GM12878 (cell line): ENCODE results near the gene TPRN. TPM values are rescaled to one million over a fixed set of nuclear protein-coding genes. Genes with fewer than 3 reads are reported as not detected.

Experiments
- ATAC-seq: fragments of 200-7000 bp; cut with Tn5 transposase; 3 replicates; pipeline ENCODE4 v1.9.1; 2020; ENCODE audit warnings: mild to moderate bottlenecking, moderate library complexity
- BruUV-seq: library from RNA; stranded (reverse); fragments of 400-500 nt; replicated peaks from 2 replicates; lab custom pipeline; 2021; lab: Mats Ljungman, UMichigan
- CTCF ChIA-PET: fragments of 300-600 bp; sonication (Branson Sonifier 250); formaldehyde crosslinking; extraction: SDS; loops from one replicate; lab custom pipeline; 2021; ENCODE audit warnings: inconsistent platforms; lab: Yijun Ruan, JAX
- POLR2A ChIA-PET: fragments of 350-600 bp; formaldehyde crosslinking; extraction: SDS; loops from one replicate; lab custom pipeline; 2021; ENCODE audit warnings: inconsistent platforms; lab: Charles Lee
- RAD21 ChIA-PET: fragments of 300-600 bp; sonication (Branson Sonifier 250); formaldehyde crosslinking; loops from one replicate; lab custom pipeline; 2023; ENCODE audit warnings: antibody characterized with exemption; ENCODE audit not compliant: unreplicated experiment; lab: Charles Lee
- SMC1A ChIA-PET: fragments of 300-600 bp; sonication (Branson Sonifier 250); formaldehyde crosslinking; loops from one replicate; lab custom pipeline; 2023; ENCODE audit not compliant: unreplicated experiment, uncharacterized antibody; lab: Charles Lee
- DNase-seq: peaks from one replicate; pipeline ENCODE4 v3.0.0-alpha.2; 2011; ENCODE audit warnings: low read depth, low spot score
- FAIRE-seq: peaks from 3 replicates; lab custom pipeline; 2011; peaks lifted over from hg19 to GRCh38; lab: Jason Lieb, UNC
- H2AFZ ChIP-seq: 2 replicates; pipeline ENCODE4 v1.6.0; 2011; ENCODE audit warnings: low read depth, low read length, control low read depth; ENCODE audit not compliant: control insufficient read depth
- H3K27ac ChIP-seq: 2 replicates; pipeline ENCODE4 v1.5.1; 2011; ENCODE audit warnings: control low read depth; ENCODE audit not compliant: control insufficient read depth, insufficient read depth
- H3K27me3 ChIP-seq, 2 experiments: replicated peaks in 1 of 2; 2 replicates each; pipeline versions ENCODE4 v1.6.0 to v1.6.1; 2011; ENCODE audit warnings: low read length in 1 of 2; ENCODE audit not compliant: control insufficient read depth in 2 of 2, insufficient read depth in 2 of 2
- H3K36me3 ChIP-seq, 2 experiments: 2 replicates each; pipeline ENCODE4 v1.5.1; 2011; ENCODE audit warnings: low read length in 1 of 2; ENCODE audit not compliant: control insufficient read depth in 2 of 2, insufficient read depth in 2 of 2
- H3K4me1 ChIP-seq: 2 replicates; pipeline ENCODE4 v1.6.1; 2011; ENCODE audit warnings: mild to moderate bottlenecking, low read length, moderate library complexity, mixed read lengths; ENCODE audit not compliant: control insufficient read depth, insufficient read depth
- H3K4me2 ChIP-seq: 2 replicates; pipeline ENCODE4 v1.6.0; 2011; ENCODE audit warnings: control low read depth; ENCODE audit not compliant: control insufficient read depth, insufficient read depth
- H3K4me3 ChIP-seq: fragments of 200-600 bp; sonication (generic); 2 replicates; pipeline ENCODE4 v1.5.1; 2016
- H3K79me2 ChIP-seq: 2 replicates; pipeline ENCODE4 v1.6.0; 2011; ENCODE audit warnings: low read length; ENCODE audit not compliant: control insufficient read depth, insufficient read depth
- H3K9ac ChIP-seq: 2 replicates; pipeline ENCODE4 v1.8.0; 2011; ENCODE audit warnings: low read length, control low read depth, mixed read lengths; ENCODE audit not compliant: control insufficient read depth, insufficient read depth
- H3K9me3 ChIP-seq: replicated peaks from 3 replicates; pipeline ENCODE4 v1.5.1; 2011; ENCODE audit warnings: mild to moderate bottlenecking, low read length; ENCODE audit not compliant: control insufficient read depth, insufficient read depth
- H4K20me1 ChIP-seq: 2 replicates; pipeline ENCODE4 v1.6.0; 2011; ENCODE audit not compliant: control insufficient read depth, insufficient read depth
- CBX3 ChIP-seq: fragments of 200-600 bp; sonication (generic); IDR thresholded peaks from 2 replicates; pipeline ENCODE4 v1.6.1; 2016; ENCODE audit warnings: low read depth, borderline replicate concordance
- EGR1 ChIP-seq, 2 experiments: IDR thresholded peaks; 1 replicate in 1 of 2; 2 replicates in 1 of 2; pipeline ENCODE4 v1.6.1; 2011 to 2012; ENCODE audit warnings: low read depth in 2 of 2, low read length in 2 of 2, borderline replicate concordance in 1 of 2, mild to moderate bottlenecking in 1 of 2, moderate library complexity in 1 of 2
- SRF ChIP-seq, 2 experiments: IDR thresholded peaks; 2 replicates each; pipeline ENCODE4 v1.6.1; 2011; ENCODE audit warnings: low read depth in 2 of 2, low read length in 2 of 2, mild to moderate bottlenecking in 1 of 2, moderate library complexity in 1 of 2
- ZNF217 ChIP-seq: fragments of 450-650 bp; IDR thresholded peaks from 2 replicates; pipeline ENCODE4 v1.6.1; 2017; ENCODE audit warnings: antibody characterized with exemption, mild to moderate bottlenecking
- WGBS: methylation state at CpG from one replicate; pipeline ENCODE4 v1.1.6; 2016; ENCODE audit warnings: low lambda C conversion rate; ENCODE audit not compliant: insufficient replicate concordance, insufficient coverage; ENCODE audit errors: missing lambda C conversion rate; 5-methylcytosine and 5-hydroxymethylcytosine counted together
- in situ Hi-C: fragments of 300-500 bp; cut with MboI; formaldehyde crosslinking; loops from 9 replicates; pipeline ENCODE4 v1.14.3; 2018; ENCODE audit warnings: mixed read lengths
- intact Hi-C: fragments of 100-400 bp; cut with micrococcal nuclease; formaldehyde crosslinking; loops from one replicate; pipeline ENCODE4 v1.14.2; 2022; ENCODE audit not compliant: unreplicated experiment
- polyA plus RNA-seq, 11 experiments: library from polyadenylated mRNA; depleted of rRNA in 4 of 11; unstranded in 6 of 11; stranded (reverse) in 5 of 11; fragments of >200 nt; fragmentation: Nextera tagmentation in 4 of 11; fragmentation: Illumina TruSeq in 1 of 11; extraction: Ambion mirVana in 4 of 11; extraction: Trizol in 1 of 11; gene quantifications; 1 replicate in 1 of 11; 2 replicates in 10 of 11; pipeline versions ENCODE4 v1.2.1 to v1.2.3, GENCODE V29; 2011 to 2016; ENCODE audit warnings: inconsistent platforms in 2 of 11, missing spikeins in 2 of 11, low read depth in 1 of 11
- total RNA-seq, 4 experiments: library from RNA; depleted of rRNA in 3 of 4; stranded (reverse); fragments of >200 nt in 3 of 4; fragmentation: Illumina TruSeq in 1 of 4; extraction: Trizol in 1 of 4; gene quantifications; 2 replicates each; pipeline versions ENCODE4 v1.2.1 to v1.2.3, GENCODE V29; 2013 to 2021
- TF ChIP-seq, protein P1 (sequence below): fragments of 450-650 bp; IDR thresholded peaks from 2 replicates; pipeline ENCODE4 v1.6.1; 2016; ENCODE audit warnings: mild to moderate bottlenecking, moderate library complexity, borderline replicate concordance
- TF ChIP-seq, protein P2 (sequence below): fragments of 450-650 bp; IDR thresholded peaks from 2 replicates; pipeline ENCODE4 v1.6.1; 2017; ENCODE audit warnings: antibody characterized with exemption, mild to moderate bottlenecking, moderate library complexity

TPRN gene
- total and polyA plus RNA-seq, 10 of the 15 experiments (the other 5 are each of a cell fraction or from before 2014, with no cell fraction given), result 0.18 to 19.5 (median 3.1) TPM

DNA sequence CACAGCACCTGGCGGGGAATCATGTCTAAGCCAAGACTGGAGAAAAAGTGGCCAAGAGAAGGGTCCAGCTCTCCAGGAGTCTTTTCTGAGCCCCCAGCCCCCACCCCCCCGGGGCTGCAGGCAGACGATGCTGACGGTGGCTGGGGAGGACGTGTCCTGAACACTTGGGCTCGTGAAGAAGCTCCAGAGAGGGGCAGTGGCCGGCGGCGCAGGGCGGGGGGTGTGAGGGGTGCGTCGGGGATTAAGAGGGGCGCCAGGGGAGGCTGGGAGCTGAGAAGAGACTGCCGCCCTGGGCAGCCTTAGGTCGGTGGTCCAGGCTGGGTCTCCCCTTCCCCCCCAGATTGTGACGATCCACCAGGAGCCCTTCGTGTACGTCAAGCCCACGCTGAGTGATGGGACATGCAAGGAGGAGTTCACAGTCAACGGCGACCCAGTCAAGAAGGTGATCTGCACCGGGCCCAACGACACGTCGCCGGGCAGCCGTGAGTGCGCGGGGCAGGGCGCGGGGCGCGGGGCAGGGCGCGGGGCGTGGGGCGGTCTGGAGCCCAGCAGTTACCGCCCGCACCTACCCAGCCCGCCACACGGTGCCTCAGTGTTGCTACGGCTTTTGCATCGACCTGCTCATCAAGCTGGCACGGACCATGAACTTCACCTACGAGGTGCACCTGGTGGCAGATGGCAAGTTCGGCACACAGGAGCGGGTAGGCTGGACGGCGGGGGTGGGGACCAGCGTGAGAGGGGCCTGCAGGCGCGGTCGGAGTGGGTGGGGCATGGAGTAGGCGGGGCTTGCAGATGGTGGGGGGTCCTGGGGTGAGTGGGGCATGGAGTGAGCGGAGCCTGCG, 39.6 kb downstream of the TPRN start (continued):
- TF ChIP-seq SRF (IDR thresholded peaks at IDR 0.05; ENCODE audit: low read depth in 2 of 2, low read length in 2 of 2) (no peak), CBX3 (no peak)

DNA sequence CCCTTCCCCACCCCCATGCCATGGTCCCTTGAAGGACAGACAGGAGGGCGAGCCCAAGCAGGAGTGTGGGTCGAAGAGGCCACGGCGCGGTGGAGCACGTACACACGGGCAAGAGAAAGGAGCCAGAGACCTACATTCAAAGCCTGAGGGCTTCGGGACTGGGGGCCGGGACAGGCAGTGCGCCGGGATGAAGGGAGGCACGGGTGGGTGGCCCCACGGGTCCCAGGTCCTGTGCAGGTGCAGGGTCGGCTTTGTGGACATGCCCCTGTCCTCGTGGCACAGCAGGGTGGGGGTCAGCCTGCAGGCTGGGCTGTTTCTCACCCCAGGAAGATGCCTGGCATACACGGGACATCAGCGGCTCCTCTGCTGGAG, 40.5 kb downstream of the TPRN start:
- RAD21 ChIA-PET, result interaction anchor here (0.5 to 1.2 kb wide), 2 partner anchors 9 to 32 kb away, joined by 3 to 11 read pairs; no protein-coding TSS in a partner anchor
- no TSS peak for BruUV-seq
- intact Hi-C loops, result no loop called here
- SMC1A ChIA-PET, result no interaction called here
- 46% methylated on average over 15 of the region's 17 CpGs for WGBS
- no peaks in the 10 kb centered on the region for H3K79me2 ChIP-seq
- CTCF ChIA-PET, result no interaction called here
- POLR2A ChIA-PET, result interaction anchor here (1.1 to 3.7 kb wide), 3 partner anchors 9 to 30 kb away, joined by 4 to 37 read pairs (median 10); partner anchors contain the start of gene LRRC26
- H3K4me3 ChIP-seq, result no peak overlapping the region
- no peak overlapping the region for H3K27ac ChIP-seq
- H3K9me3 ChIP-seq, result no peaks in the 10 kb centered on the region; the same call in 2 of the 3 replicates
- H3K9ac ChIP-seq, result no peak overlapping the region
- in situ Hi-C loops, result no loop called here
- H3K4me2 ChIP-seq, result no peak overlapping the region; the same call in 1 of the 2 replicates
- no peak overlapping the region for H2AFZ ChIP-seq
- H3K27me3 ChIP-seq, result no peaks in the 10 kb centered on the region
- no peaks in the 10 kb centered on the region for H4K20me1 ChIP-seq
- no peaks in the 10 kb centered on the region for H3K36me3 ChIP-seq
- peaks cover 28% of the 10 kb centered on the region for H3K4me1 ChIP-seq
- FAIRE-seq, result no peak
- TF ChIP-seq, protein P1, sequence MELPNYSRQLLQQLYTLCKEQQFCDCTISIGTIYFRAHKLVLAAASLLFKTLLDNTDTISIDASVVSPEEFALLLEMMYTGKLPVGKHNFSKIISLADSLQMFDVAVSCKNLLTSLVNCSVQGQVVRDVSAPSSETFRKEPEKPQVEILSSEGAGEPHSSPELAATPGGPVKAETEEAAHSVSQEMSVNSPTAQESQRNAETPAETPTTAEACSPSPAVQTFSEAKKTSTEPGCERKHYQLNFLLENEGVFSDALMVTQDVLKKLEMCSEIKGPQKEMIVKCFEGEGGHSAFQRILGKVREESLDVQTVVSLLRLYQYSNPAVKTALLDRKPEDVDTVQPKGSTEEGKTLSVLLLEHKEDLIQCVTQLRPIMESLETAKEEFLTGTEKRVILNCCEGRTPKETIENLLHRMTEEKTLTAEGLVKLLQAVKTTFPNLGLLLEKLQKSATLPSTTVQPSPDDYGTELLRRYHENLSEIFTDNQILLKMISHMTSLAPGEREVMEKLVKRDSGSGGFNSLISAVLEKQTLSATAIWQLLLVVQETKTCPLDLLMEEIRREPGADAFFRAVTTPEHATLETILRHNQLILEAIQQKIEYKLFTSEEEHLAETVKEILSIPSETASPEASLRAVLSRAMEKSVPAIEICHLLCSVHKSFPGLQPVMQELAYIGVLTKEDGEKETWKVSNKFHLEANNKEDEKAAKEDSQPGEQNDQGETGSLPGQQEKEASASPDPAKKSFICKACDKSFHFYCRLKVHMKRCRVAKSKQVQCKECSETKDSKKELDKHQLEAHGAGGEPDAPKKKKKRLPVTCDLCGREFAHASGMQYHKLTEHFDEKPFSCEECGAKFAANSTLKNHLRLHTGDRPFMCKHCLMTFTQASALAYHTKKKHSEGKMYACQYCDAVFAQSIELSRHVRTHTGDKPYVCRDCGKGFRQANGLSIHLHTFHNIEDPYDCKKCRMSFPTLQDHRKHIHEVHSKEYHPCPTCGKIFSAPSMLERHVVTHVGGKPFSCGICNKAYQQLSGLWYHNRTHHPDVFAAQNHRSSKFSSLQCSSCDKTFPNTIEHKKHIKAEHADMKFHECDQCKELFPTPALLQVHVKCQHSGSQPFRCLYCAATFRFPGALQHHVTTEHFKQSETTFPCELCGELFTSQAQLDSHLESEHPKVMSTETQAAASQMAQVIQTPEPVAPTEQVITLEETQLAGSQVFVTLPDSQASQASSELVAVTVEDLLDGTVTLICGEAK, result no peak
- TF ChIP-seq EGR1 (IDR thresholded peaks at IDR 0.05; ENCODE audit: borderline replicate concordance in 1 of 2, low read depth in 2 of 2, low read length in 2 of 2), result no peak
- TF ChIP-seq, protein P2, sequence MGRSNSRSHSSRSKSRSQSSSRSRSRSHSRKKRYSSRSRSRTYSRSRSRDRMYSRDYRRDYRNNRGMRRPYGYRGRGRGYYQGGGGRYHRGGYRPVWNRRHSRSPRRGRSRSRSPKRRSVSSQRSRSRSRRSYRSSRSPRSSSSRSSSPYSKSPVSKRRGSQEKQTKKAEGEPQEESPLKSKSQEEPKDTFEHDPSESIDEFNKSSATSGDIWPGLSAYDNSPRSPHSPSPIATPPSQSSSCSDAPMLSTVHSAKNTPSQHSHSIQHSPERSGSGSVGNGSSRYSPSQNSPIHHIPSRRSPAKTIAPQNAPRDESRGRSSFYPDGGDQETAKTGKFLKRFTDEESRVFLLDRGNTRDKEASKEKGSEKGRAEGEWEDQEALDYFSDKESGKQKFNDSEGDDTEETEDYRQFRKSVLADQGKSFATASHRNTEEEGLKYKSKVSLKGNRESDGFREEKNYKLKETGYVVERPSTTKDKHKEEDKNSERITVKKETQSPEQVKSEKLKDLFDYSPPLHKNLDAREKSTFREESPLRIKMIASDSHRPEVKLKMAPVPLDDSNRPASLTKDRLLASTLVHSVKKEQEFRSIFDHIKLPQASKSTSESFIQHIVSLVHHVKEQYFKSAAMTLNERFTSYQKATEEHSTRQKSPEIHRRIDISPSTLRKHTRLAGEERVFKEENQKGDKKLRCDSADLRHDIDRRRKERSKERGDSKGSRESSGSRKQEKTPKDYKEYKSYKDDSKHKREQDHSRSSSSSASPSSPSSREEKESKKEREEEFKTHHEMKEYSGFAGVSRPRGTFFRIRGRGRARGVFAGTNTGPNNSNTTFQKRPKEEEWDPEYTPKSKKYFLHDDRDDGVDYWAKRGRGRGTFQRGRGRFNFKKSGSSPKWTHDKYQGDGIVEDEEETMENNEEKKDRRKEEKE, result no peak
- no peak for TF ChIP-seq ZNF217
- no peak for DNase-seq
- no peak for ATAC-seq
